GM23338 (cell line): ENCODE measurements around the gene KIF20B. TPM values are rescaled to one million over a fixed set of nuclear protein-coding genes. Genes with fewer than 3 reads are reported as not detected.

ENCODE experiments used
- ATAC-seq: fragments of 200-7000 bp; cut with Tn5 transposase; 3 replicates; pipeline ENCODE4 v1.9.1; 2020
- DNase-seq: peaks from one replicate; pipeline ENCODE4 v3.0.0-alpha.2; 2015; ENCODE audit warnings: low spot score
- H2AFZ ChIP-seq: fragments of 200-600 bp; sonication (generic); 2 replicates; pipeline ENCODE4 v1.8.0; 2016; ENCODE audit warnings: antibody characterized with exemption, mild to moderate bottlenecking, moderate library complexity
- H3F3A ChIP-seq: fragments of 200-600 bp; sonication (generic); replicated peaks from 2 replicates; pipeline ENCODE4 v1.8.0; 2017; ENCODE audit warnings: antibody characterized with exemption, mixed run types, low read depth
- H3K27ac ChIP-seq: fragments of 200-600 bp; sonication (generic); 2 replicates; pipeline ENCODE4 v1.6.1; 2016; ENCODE audit warnings: low read depth
- H3K27me3 ChIP-seq: fragments of 200-600 bp; sonication (generic); 2 replicates; pipeline ENCODE4 v1.8.0; 2016; ENCODE audit warnings: mild to moderate bottlenecking, mixed run types, moderate library complexity; ENCODE audit not compliant: insufficient read depth
- H3K36me3 ChIP-seq: fragments of 200-600 bp; sonication (generic); 2 replicates; pipeline ENCODE4 v1.8.0; 2016; ENCODE audit warnings: mild to moderate bottlenecking; ENCODE audit not compliant: insufficient read depth
- H3K4me1 ChIP-seq: fragments of 200-600 bp; sonication (generic); 2 replicates; pipeline ENCODE4 v1.8.0; 2016; ENCODE audit warnings: mild to moderate bottlenecking, moderate library complexity; ENCODE audit not compliant: insufficient read depth
- H3K4me2 ChIP-seq: fragments of 200-600 bp; sonication (generic); 2 replicates; pipeline ENCODE4 v1.7.1; 2017; ENCODE audit warnings: mixed run types
- H3K4me3 ChIP-seq: fragments of 200-600 bp; sonication (generic); 2 replicates; pipeline ENCODE4 v1.6.1; 2016; ENCODE audit warnings: mixed run types
- H3K79me2 ChIP-seq: fragments of 200-600 bp; sonication (generic); replicated peaks from 2 replicates; pipeline ENCODE4 v1.8.0; 2017; ENCODE audit warnings: mild to moderate bottlenecking; ENCODE audit not compliant: insufficient read depth
- H3K9me2 ChIP-seq: fragments of 200-600 bp; sonication (generic); 2 replicates; pipeline ENCODE4 v1.8.0; 2017; ENCODE audit not compliant: insufficient read depth
- H4K20me1 ChIP-seq: fragments of 200-600 bp; sonication (generic); replicated peaks from 2 replicates; pipeline ENCODE4 v1.8.0; 2017; ENCODE audit warnings: mild to moderate bottlenecking; ENCODE audit not compliant: insufficient read depth
- H3K27ac Mint-ChIP-seq: 2 replicates; pipeline ENCODE4 v1.8.0; 2020; ENCODE audit warnings: inconsistent platforms, mild to moderate bottlenecking, moderate library complexity, mixed read lengths
- H3K27me3 Mint-ChIP-seq: 3 replicates; pipeline ENCODE4 v1.8.0; 2022; ENCODE audit warnings: low read depth, mild to moderate bottlenecking, moderate library complexity, mixed read lengths, inconsistent platforms; ENCODE audit not compliant: insufficient read depth, poor library complexity
- H3K36me3 Mint-ChIP-seq: 3 replicates; pipeline ENCODE4 v1.8.0; 2021; ENCODE audit warnings: low read depth, mild to moderate bottlenecking, inconsistent platforms, moderate library complexity, mixed read lengths
- H3K4me1 Mint-ChIP-seq: 3 replicates; pipeline ENCODE4 v1.8.0; 2020; ENCODE audit warnings: mild to moderate bottlenecking, inconsistent platforms, mixed read lengths
- H3K4me3 Mint-ChIP-seq: 3 replicates; pipeline ENCODE4 v1.8.0; 2021; ENCODE audit warnings: moderate library complexity, mild to moderate bottlenecking, inconsistent platforms, mixed read lengths
- H3K9me3 Mint-ChIP-seq: 3 replicates; pipeline ENCODE4 v1.8.0; 2020; ENCODE audit warnings: moderate library complexity, mild to moderate bottlenecking, inconsistent platforms, mixed read lengths
- CREB1 ChIP-seq: fragments of 250-450 bp; sonication (Bioruptor Pico); IDR thresholded peaks from 2 replicates; pipeline ENCODE4 v1.5.0; 2020; ENCODE audit warnings: low read depth, mild to moderate bottlenecking, moderate library complexity
- EZH2phosphoT487 ChIP-seq: fragments of 200-600 bp; sonication (generic); IDR thresholded peaks from one replicate; pipeline ENCODE4 v1.8.1; 2018; ENCODE audit warnings: antibody characterized with exemption; ENCODE audit not compliant: unreplicated experiment
- JUNB ChIP-seq: IDR thresholded peaks from one replicate; pipeline ENCODE4 v1.6.1; 2016; ENCODE audit warnings: antibody characterized with exemption; ENCODE audit not compliant: unreplicated experiment
- NANOG ChIP-seq: IDR thresholded peaks from 2 replicates; pipeline ENCODE4 v1.6.1; 2016; ENCODE audit warnings: antibody characterized with exemption, borderline replicate concordance
- POLR2AphosphoS5 ChIP-seq: IDR thresholded peaks from 2 replicates; pipeline ENCODE4 v1.6.1; 2016; ENCODE audit warnings: antibody characterized with exemption, low read depth
- ZNF331 ChIP-seq: fragments of 250-450 bp; sonication (Bioruptor Pico); IDR thresholded peaks from 2 replicates; pipeline ENCODE4 v1.5.0; 2020; ENCODE audit warnings: low read depth, mild to moderate bottlenecking, moderate library complexity
- polyA plus RNA-seq: library from polyadenylated mRNA; unstranded; fragments of >200 nt; fragmentation: Nextera tagmentation; extraction: Ambion mirVana; gene quantifications from 2 replicates; pipeline ENCODE4 v1.2.1, GENCODE V29; 2016
- total RNA-seq: library from RNA; depleted of rRNA; stranded (reverse); fragments of >200 nt; shearing (Covaris generic); gene quantifications from 2 replicates; pipeline ENCODE4 v1.2.3, GENCODE V29; 2014
- TF ChIP-seq, protein P1 (sequence below): fragments of 250-450 bp; sonication (Bioruptor Pico); IDR thresholded peaks from 2 replicates; pipeline ENCODE4 v1.5.0; 2020; ENCODE audit warnings: mild to moderate bottlenecking, moderate library complexity
- TF ChIP-seq, protein P2 (sequence below): IDR thresholded peaks from 2 replicates; pipeline ENCODE4 v1.6.1; 2016; ENCODE audit warnings: antibody characterized with exemption

The KIF20B gene
- total and polyA plus RNA-seq, 2 experiments from 2014 or later: 42.7 to 111 TPM

DNA sequence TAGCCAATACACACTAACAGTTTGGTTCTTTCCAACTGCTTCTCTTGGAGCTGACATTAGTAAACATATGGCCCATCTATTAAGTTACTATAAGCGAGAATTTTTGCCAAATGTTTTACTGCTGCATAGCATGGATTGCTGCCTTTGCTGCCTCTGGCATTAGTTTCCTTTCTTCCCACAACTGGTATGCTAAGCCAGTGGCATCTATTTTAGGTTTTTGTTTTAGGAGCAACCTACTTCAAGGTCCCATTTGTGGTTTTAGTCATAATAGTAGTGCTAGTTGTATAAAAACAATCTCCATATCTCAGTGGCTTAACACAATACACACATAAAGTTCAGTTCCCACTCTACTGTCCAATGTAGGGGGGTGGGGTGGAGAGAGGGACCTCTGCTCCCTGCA lies 30.5 kb upstream of the KIF20B start (continued):
- TF ChIP-seq, protein P1, sequence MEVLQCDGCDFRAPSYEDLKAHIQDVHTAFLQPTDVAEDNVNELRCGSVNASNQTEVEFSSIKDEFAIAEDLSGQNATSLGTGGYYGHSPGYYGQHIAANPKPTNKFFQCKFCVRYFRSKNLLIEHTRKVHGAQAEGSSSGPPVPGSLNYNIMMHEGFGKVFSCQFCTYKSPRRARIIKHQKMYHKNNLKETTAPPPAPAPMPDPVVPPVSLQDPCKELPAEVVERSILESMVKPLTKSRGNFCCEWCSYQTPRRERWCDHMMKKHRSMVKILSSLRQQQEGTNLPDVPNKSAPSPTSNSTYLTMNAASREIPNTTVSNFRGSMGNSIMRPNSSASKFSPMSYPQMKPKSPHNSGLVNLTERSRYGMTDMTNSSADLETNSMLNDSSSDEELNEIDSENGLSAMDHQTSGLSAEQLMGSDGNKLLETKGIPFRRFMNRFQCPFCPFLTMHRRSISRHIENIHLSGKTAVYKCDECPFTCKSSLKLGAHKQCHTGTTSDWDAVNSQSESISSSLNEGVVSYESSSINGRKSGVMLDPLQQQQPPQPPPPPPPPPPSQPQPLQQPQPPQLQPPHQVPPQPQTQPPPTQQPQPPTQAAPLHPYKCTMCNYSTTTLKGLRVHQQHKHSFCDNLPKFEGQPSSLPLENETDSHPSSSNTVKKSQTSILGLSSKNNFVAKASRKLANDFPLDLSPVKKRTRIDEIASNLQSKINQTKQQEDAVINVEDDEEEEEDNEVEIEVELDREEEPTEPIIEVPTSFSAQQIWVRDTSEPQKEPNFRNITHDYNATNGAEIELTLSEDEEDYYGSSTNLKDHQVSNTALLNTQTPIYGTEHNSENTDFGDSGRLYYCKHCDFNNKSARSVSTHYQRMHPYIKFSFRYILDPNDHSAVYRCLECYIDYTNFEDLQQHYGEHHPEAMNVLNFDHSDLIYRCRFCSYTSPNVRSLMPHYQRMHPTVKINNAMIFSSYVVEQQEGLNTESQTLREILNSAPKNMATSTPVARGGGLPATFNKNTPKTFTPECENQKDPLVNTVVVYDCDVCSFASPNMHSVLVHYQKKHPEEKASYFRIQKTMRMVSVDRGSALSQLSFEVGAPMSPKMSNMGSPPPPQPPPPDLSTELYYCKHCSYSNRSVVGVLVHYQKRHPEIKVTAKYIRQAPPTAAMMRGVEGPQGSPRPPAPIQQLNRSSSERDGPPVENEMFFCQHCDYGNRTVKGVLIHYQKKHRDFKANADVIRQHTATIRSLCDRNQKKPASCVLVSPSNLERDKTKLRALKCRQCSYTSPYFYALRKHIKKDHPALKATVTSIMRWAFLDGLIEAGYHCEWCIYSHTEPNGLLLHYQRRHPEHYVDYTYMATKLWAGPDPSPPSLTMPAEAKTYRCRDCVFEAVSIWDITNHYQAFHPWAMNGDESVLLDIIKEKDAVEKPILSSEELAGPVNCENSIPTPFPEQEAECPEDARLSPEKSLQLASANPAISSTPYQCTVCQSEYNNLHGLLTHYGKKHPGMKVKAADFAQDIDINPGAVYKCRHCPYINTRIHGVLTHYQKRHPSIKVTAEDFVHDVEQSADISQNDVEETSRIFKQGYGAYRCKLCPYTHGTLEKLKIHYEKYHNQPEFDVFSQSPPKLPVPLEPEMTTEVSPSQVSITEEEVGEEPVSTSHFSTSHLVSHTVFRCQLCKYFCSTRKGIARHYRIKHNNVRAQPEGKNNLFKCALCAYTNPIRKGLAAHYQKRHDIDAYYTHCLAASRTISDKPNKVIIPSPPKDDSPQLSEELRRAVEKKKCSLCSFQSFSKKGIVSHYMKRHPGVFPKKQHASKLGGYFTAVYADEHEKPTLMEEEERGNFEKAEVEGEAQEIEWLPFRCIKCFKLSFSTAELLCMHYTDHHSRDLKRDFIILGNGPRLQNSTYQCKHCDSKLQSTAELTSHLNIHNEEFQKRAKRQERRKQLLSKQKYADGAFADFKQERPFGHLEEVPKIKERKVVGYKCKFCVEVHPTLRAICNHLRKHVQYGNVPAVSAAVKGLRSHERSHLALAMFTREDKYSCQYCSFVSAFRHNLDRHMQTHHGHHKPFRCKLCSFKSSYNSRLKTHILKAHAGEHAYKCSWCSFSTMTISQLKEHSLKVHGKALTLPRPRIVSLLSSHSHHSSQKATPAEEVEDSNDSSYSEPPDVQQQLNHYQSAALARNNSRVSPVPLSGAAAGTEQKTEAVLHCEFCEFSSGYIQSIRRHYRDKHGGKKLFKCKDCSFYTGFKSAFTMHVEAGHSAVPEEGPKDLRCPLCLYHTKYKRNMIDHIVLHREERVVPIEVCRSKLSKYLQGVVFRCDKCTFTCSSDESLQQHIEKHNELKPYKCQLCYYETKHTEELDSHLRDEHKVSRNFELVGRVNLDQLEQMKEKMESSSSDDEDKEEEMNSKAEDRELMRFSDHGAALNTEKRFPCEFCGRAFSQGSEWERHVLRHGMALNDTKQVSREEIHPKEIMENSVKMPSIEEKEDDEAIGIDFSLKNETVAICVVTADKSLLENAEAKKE (CRISPR knock-in tag): no peak
- TF ChIP-seq EZH2phosphoT487 (no peak), JUNB (no peak)

DNA sequence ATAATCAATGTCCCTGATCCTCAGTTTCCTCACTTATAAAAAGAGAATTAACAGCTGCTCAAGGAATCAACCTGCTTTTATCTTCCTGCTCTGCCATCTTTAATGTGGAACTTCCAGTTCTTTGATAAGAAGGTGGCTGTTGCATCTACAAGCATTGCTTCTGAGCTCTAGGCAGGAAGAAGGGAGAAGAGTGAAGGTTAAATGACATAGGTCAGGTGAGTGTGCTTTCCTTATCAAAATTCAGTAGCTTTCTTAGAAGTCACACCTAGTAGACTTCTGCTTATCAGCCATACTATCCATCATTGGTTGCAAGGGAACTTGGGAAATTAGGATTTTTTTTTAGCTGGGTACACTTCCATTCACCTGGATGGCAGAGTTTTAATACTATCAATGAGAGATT lies 24.0 kb upstream of the KIF20B start:
- no peak overlapping the region for H3K27ac Mint-ChIP-seq
- H3K4me3 Mint-ChIP-seq: no peak overlapping the region
- Histone ChIP-seq H3K9me2 (no peaks in the 10 kb centered on the region), H3K27me3 (peaks cover 5% of the 10 kb centered on the region; the same call in 1 of the 2 replicates), H3K4me3 (no peak overlapping the region), H3K27ac (no peak overlapping the region), H3K4me1 (0 out of 2 replicates have a peak, but pooled peaks cover 19% of the 10 kb centered on the region), H2AFZ (no peak overlapping the region), H3K79me2 (no peaks in the 10 kb centered on the region), H3K36me3 (no peaks in the 10 kb centered on the region), H4K20me1 (no peaks in the 10 kb centered on the region), H3F3A (no peaks in the 10 kb centered on the region), H3K4me2 (no peak overlapping the region)
- H3K36me3 Mint-ChIP-seq: no peaks in the 10 kb centered on the region
- TF ChIP-seq, protein P2, sequence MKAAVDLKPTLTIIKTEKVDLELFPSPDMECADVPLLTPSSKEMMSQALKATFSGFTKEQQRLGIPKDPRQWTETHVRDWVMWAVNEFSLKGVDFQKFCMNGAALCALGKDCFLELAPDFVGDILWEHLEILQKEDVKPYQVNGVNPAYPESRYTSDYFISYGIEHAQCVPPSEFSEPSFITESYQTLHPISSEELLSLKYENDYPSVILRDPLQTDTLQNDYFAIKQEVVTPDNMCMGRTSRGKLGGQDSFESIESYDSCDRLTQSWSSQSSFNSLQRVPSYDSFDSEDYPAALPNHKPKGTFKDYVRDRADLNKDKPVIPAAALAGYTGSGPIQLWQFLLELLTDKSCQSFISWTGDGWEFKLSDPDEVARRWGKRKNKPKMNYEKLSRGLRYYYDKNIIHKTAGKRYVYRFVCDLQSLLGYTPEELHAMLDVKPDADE: no peak
- TF ChIP-seq POLR2AphosphoS5 (no peak), NANOG (no peak), CREB1 (no peak), EZH2phosphoT487 (no peak), JUNB (no peak), ZNF331 (CRISPR knock-in tag) (no peak)
- H3K4me1 Mint-ChIP-seq: peaks cover 14% of the 10 kb centered on the region
- ATAC-seq: no peak
- no peak for DNase-seq
- no peaks in the 10 kb centered on the region for H3K27me3 Mint-ChIP-seq
- no peaks in the 10 kb centered on the region for H3K9me3 Mint-ChIP-seq
